ENCODE data around the gene TCAP. TPM values are rescaled to one million over a fixed set of nuclear protein-coding genes. Genes with fewer than 3 reads are reported as not detected.
A peak's percentile ranks its signal among the peaks of the same experiment; 100 is the strongest.

The TCAP gene
- total RNA-seq, 1 experiment from 2014 or later: 1.6 TPM

DNA sequence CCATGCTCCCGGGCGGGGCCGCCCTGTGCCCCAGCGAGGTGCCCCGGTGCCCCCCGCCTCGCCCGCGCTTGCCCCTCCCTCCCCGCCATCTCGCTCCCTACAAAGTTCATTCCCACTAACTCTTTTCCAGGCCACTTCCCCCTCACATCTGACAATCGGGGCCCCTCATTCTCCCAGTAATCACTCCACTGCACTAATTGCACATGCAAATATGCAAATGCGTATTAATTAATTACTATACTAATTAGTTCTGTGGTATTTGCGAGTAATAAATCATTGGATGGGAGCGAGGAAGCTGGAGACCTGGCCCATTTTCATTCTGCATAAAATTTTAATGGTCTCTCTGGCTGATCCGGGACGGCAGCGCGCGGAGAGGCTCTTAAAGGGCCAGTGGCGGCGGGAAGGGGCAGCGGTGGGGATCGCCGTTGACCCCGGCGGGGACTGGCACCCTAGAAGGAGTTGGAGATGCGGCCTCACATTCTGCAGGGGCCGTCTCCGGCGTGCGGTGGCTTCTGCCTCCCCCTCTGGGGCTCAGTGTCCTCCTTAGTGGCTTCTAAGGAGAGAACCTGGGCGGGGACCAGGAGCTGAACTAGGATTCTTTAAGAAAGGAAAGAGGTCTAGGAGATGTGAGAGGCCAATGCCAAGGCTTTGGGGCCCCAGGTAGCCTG, 46.8 kb upstream of the TCAP start:
- ChIA-PET CTCF (interaction anchor here (0.5 kb wide), 1 partner anchor 68 kb away, joined by 4 read pairs; no protein-coding TSS in a partner anchor), POLR2A (no interaction called here)
- ATAC-seq (peak; percentile 14; the same call in 1 of the 2 replicates), DNase-seq (ENCODE audit: low read depth, low spot score) (no peak)
- H3K4me3 ChIP-seq (ENCODE audit: low read depth in 2 of 2, low read length in 2 of 2): peak overlapping the region; percentile 46 to 73
- H3K4me1 ChIP-seq (ENCODE audit: control insufficient read depth, insufficient read depth, low read length): no peaks in the 10 kb centered on the region
- in situ Hi-C loops (cut with HindIII; ENCODE audit: low pct_unique_long_range_greater_than_20kb, low sequenced_read_pairs) (no loop called here), intact Hi-C loops (cut with micrococcal nuclease; ENCODE audit: unreplicated experiment) (no loop called here)
- no peaks in the 10 kb centered on the region for H3K36me3 ChIP-seq (ENCODE audit: control insufficient read depth, insufficient read depth, low read length)
- H3K27me3 ChIP-seq (ENCODE audit: control insufficient read depth, insufficient read depth, low read length): no peaks in the 10 kb centered on the region
- peak overlapping the region; percentile 44; the same call in 1 of the 2 replicates for H3K27ac ChIP-seq (ENCODE audit: low read length)
- no peak for TF ChIP-seq CTCF (IDR thresholded peaks at IDR 0.05)
- no peak for TF ChIP-seq POLR2AphosphoS5 (IDR thresholded peaks at IDR 0.05; ENCODE audit: low read depth, low read length)
- TF ChIP-seq SIN3A (IDR thresholded peaks at IDR 0.05; ENCODE audit: borderline replicate concordance, insufficient read depth, low read depth, low read length): no peak
- no peak for TF ChIP-seq TCF7L2 (IDR thresholded peaks at IDR 0.05; ENCODE audit: low read depth, low read length)
- no peak for TF ChIP-seq REST (IDR thresholded peaks at IDR 0.05; ENCODE audit: insufficient read depth in 1 of 2, low read depth in 2 of 2, low read length in 1 of 2)
- BruUV-seq (replicated peaks): no TSS peak
- no peaks in the 10 kb centered on the region for H3K9me3 ChIP-seq (ENCODE audit: control insufficient read depth, insufficient read depth, low read depth, low read length)

DNA sequence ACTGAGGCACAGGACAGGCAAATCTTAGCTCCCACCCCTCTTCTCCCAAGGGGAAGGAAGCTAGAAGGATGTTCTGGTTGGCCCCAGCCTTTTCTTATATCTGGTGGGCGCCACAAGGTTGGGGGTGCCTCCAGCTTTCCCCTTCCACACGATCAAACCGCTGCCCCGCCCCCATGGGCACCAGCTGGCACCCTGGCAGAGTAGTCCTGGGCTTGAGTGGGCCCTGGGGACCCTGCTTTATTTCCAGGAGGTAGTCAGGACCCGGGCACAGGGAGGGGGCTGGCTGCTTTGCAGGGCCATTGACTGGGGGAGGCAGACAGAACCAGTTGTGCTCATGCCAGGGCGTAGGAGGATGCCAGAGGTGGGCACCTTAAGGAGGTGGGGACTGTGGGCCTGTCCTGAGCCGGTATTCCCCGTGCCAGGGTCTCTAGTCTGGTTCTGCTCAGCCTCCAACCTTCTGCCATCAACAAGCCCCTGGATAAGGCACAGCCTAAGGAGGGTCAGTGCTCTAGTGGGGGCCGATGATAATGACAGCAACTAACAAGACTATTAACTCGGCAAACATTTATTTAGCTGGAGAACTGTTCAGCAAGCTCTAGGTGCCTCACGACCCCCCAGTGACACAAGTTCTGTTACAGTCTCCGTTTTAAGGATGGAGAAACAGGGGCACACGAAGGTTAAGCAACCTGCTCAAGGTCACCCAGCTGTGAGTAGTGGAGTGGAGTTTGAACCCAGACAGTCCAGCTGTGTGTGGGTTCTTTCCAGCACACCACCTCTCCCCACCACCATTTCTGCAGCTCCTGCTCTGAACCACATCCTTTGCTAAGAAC, 46.0 kb upstream of the TCAP start:
- H3K27ac ChIP-seq (ENCODE audit: low read length): no peak overlapping the region
- ATAC-seq: no peak
- no peaks in the 10 kb centered on the region for H3K9me3 ChIP-seq (ENCODE audit: control insufficient read depth, insufficient read depth, low read depth, low read length)
- BruUV-seq (replicated peaks): no TSS peak
- intact Hi-C loops (cut with micrococcal nuclease; ENCODE audit: unreplicated experiment): no loop called here
- no peaks in the 10 kb centered on the region for H3K36me3 ChIP-seq (ENCODE audit: control insufficient read depth, insufficient read depth, low read length)
- H3K27me3 ChIP-seq (ENCODE audit: control insufficient read depth, insufficient read depth, low read length): no peaks in the 10 kb centered on the region
- H3K4me1 ChIP-seq (ENCODE audit: control insufficient read depth, insufficient read depth, low read length): peaks cover 4% of the 10 kb centered on the region; the same call in 1 of the 2 replicates
- TF ChIP-seq SIN3A (IDR thresholded peaks at IDR 0.05; ENCODE audit: borderline replicate concordance, insufficient read depth, low read depth, low read length) (no peak), REST (IDR thresholded peaks at IDR 0.05; ENCODE audit: insufficient read depth in 1 of 2, low read depth in 2 of 2, low read length in 1 of 2) (no peak), POLR2AphosphoS5 (IDR thresholded peaks at IDR 0.05; ENCODE audit: low read depth, low read length) (no peak), TCF7L2 (IDR thresholded peaks at IDR 0.05; ENCODE audit: low read depth, low read length) (no peak), CTCF (IDR thresholded peaks at IDR 0.05) (no peak)
- peak overlapping the region in 1 of 2 experiments; percentile 73; a peak in 2 of 4 replicates for H3K4me3 ChIP-seq (ENCODE audit: low read depth in 2 of 2, low read length in 2 of 2)
- in situ Hi-C loops (cut with HindIII; ENCODE audit: low pct_unique_long_range_greater_than_20kb, low sequenced_read_pairs): no loop called here
- CTCF ChIA-PET: interaction anchor here (0.5 to 0.6 kb wide), 3 partner anchors 9 to 41 kb away, joined by 3 to 4 read pairs (median 4); no protein-coding TSS in a partner anchor
- no peak for DNase-seq (ENCODE audit: low read depth, low spot score)
- POLR2A ChIA-PET: no interaction called here
